HCT116 (cell line): Measurements from ENCODE around the gene RAB8B. TPM values are rescaled to one million over a fixed set of nuclear protein-coding genes. Genes with fewer than 3 reads are reported as not detected.

ENCODE experiments used
- ATAC-seq: fragments of 200-7000 bp; cut with Tn5 transposase; 2 replicates; pipeline ENCODE4 v1.9.1; 2020; ENCODE audit warnings: mild to moderate bottlenecking, moderate library complexity
- BruUV-seq: library from RNA; stranded (reverse); fragments of 400-500 nt; replicated peaks from 2 replicates; lab custom pipeline; 2021; lab: Mats Ljungman, UMichigan
- CTCF ChIA-PET: fragments of 300-600 bp; sonication (Branson Sonifier 250); formaldehyde crosslinking; loops from one replicate; lab custom pipeline; 2021; ENCODE audit warnings: antibody characterized with exemption; lab: Charles Lee
- POLR2A ChIA-PET: fragments of 300-600, 350-600 bp; sonication (Branson Sonifier 250); formaldehyde crosslinking; loops from one replicate; lab custom pipeline; 2021; ENCODE audit warnings: antibody characterized with exemption; lab: Charles Lee
- RAD21 ChIA-PET, 2 experiments: fragments of 300-600 bp; sonication (Branson Sonifier 250); formaldehyde crosslinking; loops; one replicate each; lab custom pipeline; 2023; ENCODE audit warnings: low total read pairs in 2 of 2; ENCODE audit not compliant: uncharacterized antibody in 2 of 2, unreplicated experiment in 2 of 2, low non-redundant PET in 1 of 2; lab: Charles Lee
- DNase-seq: peaks from one replicate; pipeline ENCODE4 v3.0.0-alpha.2; 2010; ENCODE audit warnings: low read depth, low spot score
- H2AFZ ChIP-seq: fragments of 200-600 bp; shearing (Covaris generic), sonication (generic); 2 replicates; pipeline ENCODE4 v1.6.1; 2017; ENCODE audit warnings: low read depth, mixed run types, mixed read lengths, antibody characterized with exemption, low read length; ENCODE audit not compliant: poor library complexity, severe bottlenecking
- H3K27ac ChIP-seq: 2 replicates; pipeline ENCODE4 v1.5.1; 2012; ENCODE audit warnings: low read depth, low read length
- H3K27me3 ChIP-seq: fragments of 200-600 bp; sonication (generic); 2 replicates; pipeline ENCODE4 v1.6.1; 2016; ENCODE audit warnings: mixed run types, low read length, mixed read lengths; ENCODE audit not compliant: insufficient read depth
- H3K36me3 ChIP-seq, 2 experiments: fragments of 200-500 bp in 1 of 2; fragments of 200-600 bp in 1 of 2; sonication (Bioruptor generic) in 1 of 2; sonication (generic) in 1 of 2; 2 replicates each; pipeline versions ENCODE4 v1.5.1 to v1.6.1; 2014 to 2016; ENCODE audit warnings: low read length in 2 of 2, inconsistent platforms in 1 of 2, mixed read lengths in 1 of 2, mixed run types in 1 of 2; ENCODE audit not compliant: insufficient read depth in 2 of 2, control insufficient read depth in 1 of 2
- H3K4me1 ChIP-seq, 2 experiments: fragments of 200-600 bp in 1 of 2; sonication (generic) in 1 of 2; 2 replicates each; pipeline versions ENCODE4 v1.5.1 to v1.6.1; 2012 to 2017; ENCODE audit warnings: low read length in 2 of 2, inconsistent platforms in 1 of 2, mild to moderate bottlenecking in 1 of 2, mixed read lengths in 1 of 2, mixed run types in 1 of 2, moderate library complexity in 1 of 2; ENCODE audit not compliant: insufficient read depth in 2 of 2, control insufficient read depth in 1 of 2
- H3K4me2 ChIP-seq: fragments of 200-600 bp; sonication (generic); 2 replicates; pipeline ENCODE4 v1.6.1; 2017; ENCODE audit warnings: mixed run types, low read length, mixed read lengths
- H3K4me3 ChIP-seq, 2 experiments: fragments of 200-600 bp in 1 of 2; sonication (generic) in 1 of 2; replicated peaks in 1 of 2; 2 replicates each; pipeline ENCODE4 v1.5.1; 2011 to 2016; ENCODE audit warnings: low read length in 2 of 2, control low read depth in 1 of 2, low read depth in 1 of 2, mild to moderate bottlenecking in 1 of 2, mixed read lengths in 1 of 2, mixed run types in 1 of 2
- H3K79me2 ChIP-seq: fragments of 200-600 bp; sonication (generic); 2 replicates; pipeline ENCODE4 v1.6.1; 2017; ENCODE audit warnings: mild to moderate bottlenecking, mixed run types, low read length, moderate library complexity, mixed read lengths; ENCODE audit not compliant: insufficient read depth
- H3K9ac ChIP-seq: fragments of 200-600 bp; sonication (generic); 2 replicates; pipeline ENCODE4 v1.6.1; 2016; ENCODE audit warnings: low read length, mixed read lengths
- H3K9me2 ChIP-seq: fragments of 200-600 bp; sonication (generic), shearing (Covaris generic); 2 replicates; pipeline ENCODE4 v1.6.1; 2017; ENCODE audit warnings: mixed run types, mild to moderate bottlenecking, moderate library complexity; ENCODE audit not compliant: insufficient read depth
- H3K9me3 ChIP-seq, 2 experiments: fragments of 200-500 bp in 1 of 2; fragments of 200-600 bp in 1 of 2; sonication (Bioruptor generic) in 1 of 2; sonication (generic) in 1 of 2; 2 replicates each; pipeline ENCODE4 v1.6.1; 2014 to 2017; ENCODE audit warnings: low read length in 2 of 2, mixed read lengths in 2 of 2, inconsistent platforms in 1 of 2, low read depth in 1 of 2, mild to moderate bottlenecking in 1 of 2, mixed run types in 1 of 2, moderate library complexity in 1 of 2; ENCODE audit not compliant: control insufficient read depth in 1 of 2, insufficient read depth in 1 of 2
- H4K20me1 ChIP-seq: fragments of 200-600 bp; sonication (generic), shearing (Covaris generic); 2 replicates; pipeline ENCODE4 v1.6.1; 2017; ENCODE audit warnings: mixed run types, mild to moderate bottlenecking, moderate library complexity; ENCODE audit not compliant: insufficient read depth
- CBX3 ChIP-seq: IDR thresholded peaks from 2 replicates; pipeline ENCODE4 v1.6.1; 2012; ENCODE audit warnings: low read depth
- CEBPB ChIP-seq: IDR thresholded peaks from 2 replicates; pipeline ENCODE4 v1.6.1; 2012; ENCODE audit warnings: low read depth
- EGR1 ChIP-seq: IDR thresholded peaks from 2 replicates; pipeline ENCODE4 v1.6.1; 2012; ENCODE audit warnings: low read depth
- ELF1 ChIP-seq: IDR thresholded peaks from 2 replicates; pipeline ENCODE4 v1.6.1; 2012; ENCODE audit warnings: low read depth, borderline replicate concordance
- EZH2 ChIP-seq: fragments of 200-600 bp; sonication (generic); IDR thresholded peaks from 2 replicates; pipeline ENCODE4 v1.6.1; 2017; ENCODE audit warnings: antibody characterized with exemption, mixed run types
- EZH2phosphoT487 ChIP-seq: fragments of 200-600 bp; IDR thresholded peaks from 2 replicates; pipeline ENCODE4 v1.6.1; 2018; ENCODE audit warnings: antibody characterized with exemption, borderline replicate concordance
- FOSL1 ChIP-seq: IDR thresholded peaks from 2 replicates; pipeline ENCODE4 v1.6.1; 2012; ENCODE audit warnings: low read depth
- POLR2A ChIP-seq: IDR thresholded peaks from 2 replicates; pipeline ENCODE4 v1.7.0; 2011; ENCODE audit warnings: borderline replicate concordance; ENCODE audit not compliant: insufficient read depth, insufficient read length; ENCODE audit errors: extremely low read depth
- RAD21 ChIP-seq: IDR thresholded peaks from 2 replicates; pipeline ENCODE4 v1.6.1; 2012; ENCODE audit warnings: low read depth, mild to moderate bottlenecking
- REST ChIP-seq: IDR thresholded peaks from 2 replicates; pipeline ENCODE4 v1.6.1; 2012; ENCODE audit warnings: low read depth
- SIN3A ChIP-seq: IDR thresholded peaks from 2 replicates; pipeline ENCODE4 v1.6.1; 2012; ENCODE audit warnings: low read depth
- SP1 ChIP-seq: IDR thresholded peaks from 2 replicates; pipeline ENCODE4 v1.6.1; 2012; ENCODE audit warnings: low read depth
- SRF ChIP-seq: IDR thresholded peaks from 2 replicates; pipeline ENCODE4 v1.6.1; 2012; ENCODE audit warnings: low read depth
- TCF7L2 ChIP-seq: IDR thresholded peaks from 2 replicates; pipeline ENCODE4 v1.7.0; 2011; ENCODE audit warnings: borderline replicate concordance, inconsistent platforms; ENCODE audit not compliant: insufficient read depth, insufficient read length; ENCODE audit errors: extremely low read depth
- YY1 ChIP-seq: IDR thresholded peaks from 2 replicates; pipeline ENCODE4 v1.6.1; 2011; ENCODE audit warnings: low read length, low read depth, moderate library complexity, mild to moderate bottlenecking; ENCODE audit not compliant: insufficient replicate concordance; ENCODE audit errors: extremely low read depth
- ZFX ChIP-seq: fragments of 450-650 bp; IDR thresholded peaks from 2 replicates; pipeline ENCODE4 v1.6.1; 2017
- ZNF274 ChIP-seq: fragments of 200-500 bp; sonication (Bioruptor generic); IDR thresholded peaks from 2 replicates; pipeline ENCODE4 v1.6.1; 2014; ENCODE audit warnings: mild to moderate bottlenecking, low read depth, low read length, inconsistent platforms
- intact Hi-C: fragments of 100-400 bp; cut with micrococcal nuclease; formaldehyde crosslinking; loops from 2 replicates; pipeline ENCODE4 v1.10.0; 2022
- total RNA-seq: library from RNA; stranded (reverse); gene quantifications from one replicate; pipeline ENCODE4 v1.2.1, GENCODE V29; 2021; ENCODE audit not compliant: unreplicated experiment
- TF ChIP-seq, protein P1 (sequence below): IDR thresholded peaks from 2 replicates; pipeline ENCODE4 v1.6.1; 2012
- TF ChIP-seq, protein P2 (sequence below), 3 experiments: fragments of 200-600 bp in 1 of 3; sonication (generic) in 1 of 3; IDR thresholded peaks in 2 of 3; conservative IDR thresholded peaks in 1 of 3; 2 replicates each; pipeline ENCODE4 v1.5.1; 2012 to 2017; ENCODE audit warnings: low read depth in 2 of 3, low read length in 2 of 3, antibody characterized with exemption in 1 of 3, borderline replicate concordance in 1 of 3, control low read depth in 1 of 3, mild to moderate bottlenecking in 1 of 3, mixed read lengths in 1 of 3, mixed run types in 1 of 3, moderate library complexity in 1 of 3; ENCODE audit not compliant: insufficient read depth in 1 of 3
- TF ChIP-seq, protein P3 (sequence below): IDR thresholded peaks from 2 replicates; pipeline ENCODE4 v1.6.1; 2012

The RAB8B gene
- total RNA-seq, 1 experiment from 2014 or later: 19.4 TPM

GRCh38 chr15:63231706-63232105, 42.3 kb downstream of the RAB8B start:
- no peak overlapping the region for H3K9ac ChIP-seq
- no peaks in the 10 kb centered on the region for H3K9me3 ChIP-seq
- H3K9me2 ChIP-seq: no peaks in the 10 kb centered on the region
- H2AFZ ChIP-seq: no peak overlapping the region
- H3K27ac ChIP-seq: no peak overlapping the region
- no peak overlapping the region for H3K4me3 ChIP-seq
- no peaks in the 10 kb centered on the region for H3K36me3 ChIP-seq
- TF ChIP-seq, protein P1, sequence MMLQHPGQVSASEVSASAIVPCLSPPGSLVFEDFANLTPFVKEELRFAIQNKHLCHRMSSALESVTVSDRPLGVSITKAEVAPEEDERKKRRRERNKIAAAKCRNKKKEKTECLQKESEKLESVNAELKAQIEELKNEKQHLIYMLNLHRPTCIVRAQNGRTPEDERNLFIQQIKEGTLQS: no peak
- TF ChIP-seq REST: no peak
- TF ChIP-seq POLR2A: no peak
- no peak for TF ChIP-seq EGR1
- no peak for TF ChIP-seq RAD21
- no peak for TF ChIP-seq EZH2phosphoT487
- TF ChIP-seq SRF: no peak
- TF ChIP-seq ELF1: no peak
- TF ChIP-seq CBX3: no peak
- TF ChIP-seq YY1: no peak
- no peak for TF ChIP-seq SP1
- no peak for TF ChIP-seq ZNF274
- no peak for TF ChIP-seq EZH2
- TF ChIP-seq SIN3A: no peak
- no peak for TF ChIP-seq ZFX
- no peak for TF ChIP-seq FOSL1
- TF ChIP-seq, protein P2, sequence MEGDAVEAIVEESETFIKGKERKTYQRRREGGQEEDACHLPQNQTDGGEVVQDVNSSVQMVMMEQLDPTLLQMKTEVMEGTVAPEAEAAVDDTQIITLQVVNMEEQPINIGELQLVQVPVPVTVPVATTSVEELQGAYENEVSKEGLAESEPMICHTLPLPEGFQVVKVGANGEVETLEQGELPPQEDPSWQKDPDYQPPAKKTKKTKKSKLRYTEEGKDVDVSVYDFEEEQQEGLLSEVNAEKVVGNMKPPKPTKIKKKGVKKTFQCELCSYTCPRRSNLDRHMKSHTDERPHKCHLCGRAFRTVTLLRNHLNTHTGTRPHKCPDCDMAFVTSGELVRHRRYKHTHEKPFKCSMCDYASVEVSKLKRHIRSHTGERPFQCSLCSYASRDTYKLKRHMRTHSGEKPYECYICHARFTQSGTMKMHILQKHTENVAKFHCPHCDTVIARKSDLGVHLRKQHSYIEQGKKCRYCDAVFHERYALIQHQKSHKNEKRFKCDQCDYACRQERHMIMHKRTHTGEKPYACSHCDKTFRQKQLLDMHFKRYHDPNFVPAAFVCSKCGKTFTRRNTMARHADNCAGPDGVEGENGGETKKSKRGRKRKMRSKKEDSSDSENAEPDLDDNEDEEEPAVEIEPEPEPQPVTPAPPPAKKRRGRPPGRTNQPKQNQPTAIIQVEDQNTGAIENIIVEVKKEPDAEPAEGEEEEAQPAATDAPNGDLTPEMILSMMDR (IDR thresholded peaks at IDR 0.05 in 2 of 3, conservative IDR thresholded peaks at IDR 0.05 in 1 of 3; ENCODE audit: borderline replicate concordance in 1 of 3, insufficient read depth in 1 of 3, low read depth in 2 of 3, low read length in 2 of 3): no peak
- TF ChIP-seq TCF7L2: no peak
- TF ChIP-seq, protein P3, sequence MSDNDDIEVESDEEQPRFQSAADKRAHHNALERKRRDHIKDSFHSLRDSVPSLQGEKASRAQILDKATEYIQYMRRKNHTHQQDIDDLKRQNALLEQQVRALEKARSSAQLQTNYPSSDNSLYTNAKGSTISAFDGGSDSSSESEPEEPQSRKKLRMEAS: no peak
- no peak for TF ChIP-seq CEBPB
- ATAC-seq (no peak), DNase-seq (no peak)
- no peaks in the 10 kb centered on the region for H4K20me1 ChIP-seq
- no peak overlapping the region for H3K4me2 ChIP-seq
- ChIA-PET RAD21 (interaction anchor here in 1 of 2 experiments (0.7 kb wide), 1 partner anchor 48 kb away, joined by 3 read pairs; no protein-coding TSS in a partner anchor), POLR2A (no interaction called here), CTCF (no interaction called here)
- intact Hi-C loops: no loop called here
- H3K4me1 ChIP-seq: peaks cover 0 to 14% of the 10 kb centered on the region in 2 experiments; a peak in 2 of 4 replicates
- no TSS peak for BruUV-seq
- no peaks in the 10 kb centered on the region for H3K79me2 ChIP-seq
- H3K27me3 ChIP-seq: no peaks in the 10 kb centered on the region
